Ishikawa (cell line): ENCODE results near the gene DUSP22.

Experiments
- CEBPB ChIP-seq: IDR thresholded peaks from 2 replicates; pipeline ENCODE4 v1.6.1; 2012
- CREB1 ChIP-seq: IDR thresholded peaks from 2 replicates; pipeline ENCODE4 v1.6.1; 2012; ENCODE audit warnings: low read depth
- EGR1 ChIP-seq: IDR thresholded peaks from 2 replicates; pipeline ENCODE4 v1.6.1; 2012
- EP300 ChIP-seq: IDR thresholded peaks from 2 replicates; pipeline ENCODE4 v1.6.1; 2012; ENCODE audit warnings: borderline replicate concordance
- FOXM1 ChIP-seq: IDR thresholded peaks from 2 replicates; pipeline ENCODE4 v1.6.1; 2012; ENCODE audit warnings: low read depth, borderline replicate concordance
- NFIC ChIP-seq: IDR thresholded peaks from 2 replicates; pipeline ENCODE4 v1.6.1; 2012
- RAD21 ChIP-seq: IDR thresholded peaks from 2 replicates; pipeline ENCODE4 v1.6.1; 2012; ENCODE audit warnings: low read depth
- TAF1 ChIP-seq: IDR thresholded peaks from 2 replicates; pipeline ENCODE4 v1.6.1; 2012; ENCODE audit warnings: low read depth, mild to moderate bottlenecking
- TCF12 ChIP-seq: IDR thresholded peaks from 2 replicates; pipeline ENCODE4 v1.6.1; 2012; ENCODE audit warnings: low read depth
- TEAD4 ChIP-seq: IDR thresholded peaks from 2 replicates; pipeline ENCODE4 v1.6.1; 2012
- YY1 ChIP-seq: IDR thresholded peaks from 2 replicates; pipeline ENCODE4 v1.6.1; 2012; ENCODE audit warnings: low read depth
- ZBTB7A ChIP-seq: IDR thresholded peaks from 2 replicates; pipeline ENCODE4 v1.6.1; 2012; ENCODE audit warnings: low read depth
- TF ChIP-seq, protein P1 (sequence below): IDR thresholded peaks from 2 replicates; pipeline ENCODE4 v1.6.1; 2012
- TF ChIP-seq, protein P2 (sequence below): IDR thresholded peaks from 2 replicates; pipeline ENCODE4 v1.6.1; 2012
- TF ChIP-seq, protein P3 (sequence below): IDR thresholded peaks from 2 replicates; pipeline ENCODE4 v1.6.1; 2012; ENCODE audit warnings: low read depth, mild to moderate bottlenecking

Gene DUSP22

DNA sequence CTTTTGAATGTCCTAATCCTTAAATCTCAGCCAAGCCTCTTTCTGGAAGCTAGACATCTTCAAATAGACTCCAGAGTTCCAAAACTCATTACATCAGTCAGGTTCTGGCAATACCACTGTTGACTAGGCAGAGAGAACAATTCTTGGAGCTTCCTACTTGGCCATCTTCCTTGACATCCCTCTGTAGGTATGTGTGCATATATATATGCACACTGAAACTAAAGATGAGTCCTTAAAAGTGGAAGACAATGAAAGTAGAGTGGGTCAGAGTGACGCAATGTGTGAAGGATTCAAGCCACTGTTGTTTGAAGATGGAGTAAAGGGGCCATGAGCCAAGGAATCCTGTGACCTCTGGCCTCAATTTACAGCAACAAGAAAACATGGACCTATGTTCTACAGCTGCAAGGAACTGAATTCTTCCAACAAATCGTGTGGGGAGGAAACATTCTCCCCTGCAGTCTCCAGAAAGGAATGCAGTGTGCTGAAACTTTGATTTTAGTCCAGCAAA lies 18.7 kb upstream of the DUSP22 start:
- TF ChIP-seq NFIC (no peak), ZBTB7A (no peak), CREB1 (no peak), EP300 (no peak), TEAD4 (no peak), TAF1 (no peak), RAD21 (no peak), FOXM1 (no peak), TCF12 (no peak), YY1 (no peak), EGR1 (no peak)
- TF ChIP-seq, protein P1, sequence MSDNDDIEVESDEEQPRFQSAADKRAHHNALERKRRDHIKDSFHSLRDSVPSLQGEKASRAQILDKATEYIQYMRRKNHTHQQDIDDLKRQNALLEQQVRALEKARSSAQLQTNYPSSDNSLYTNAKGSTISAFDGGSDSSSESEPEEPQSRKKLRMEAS: no peak
- TF ChIP-seq, protein P2, sequence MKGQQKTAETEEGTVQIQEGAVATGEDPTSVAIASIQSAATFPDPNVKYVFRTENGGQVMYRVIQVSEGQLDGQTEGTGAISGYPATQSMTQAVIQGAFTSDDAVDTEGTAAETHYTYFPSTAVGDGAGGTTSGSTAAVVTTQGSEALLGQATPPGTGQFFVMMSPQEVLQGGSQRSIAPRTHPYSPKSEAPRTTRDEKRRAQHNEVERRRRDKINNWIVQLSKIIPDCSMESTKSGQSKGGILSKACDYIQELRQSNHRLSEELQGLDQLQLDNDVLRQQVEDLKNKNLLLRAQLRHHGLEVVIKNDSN: no peak
- TF ChIP-seq, protein P3, sequence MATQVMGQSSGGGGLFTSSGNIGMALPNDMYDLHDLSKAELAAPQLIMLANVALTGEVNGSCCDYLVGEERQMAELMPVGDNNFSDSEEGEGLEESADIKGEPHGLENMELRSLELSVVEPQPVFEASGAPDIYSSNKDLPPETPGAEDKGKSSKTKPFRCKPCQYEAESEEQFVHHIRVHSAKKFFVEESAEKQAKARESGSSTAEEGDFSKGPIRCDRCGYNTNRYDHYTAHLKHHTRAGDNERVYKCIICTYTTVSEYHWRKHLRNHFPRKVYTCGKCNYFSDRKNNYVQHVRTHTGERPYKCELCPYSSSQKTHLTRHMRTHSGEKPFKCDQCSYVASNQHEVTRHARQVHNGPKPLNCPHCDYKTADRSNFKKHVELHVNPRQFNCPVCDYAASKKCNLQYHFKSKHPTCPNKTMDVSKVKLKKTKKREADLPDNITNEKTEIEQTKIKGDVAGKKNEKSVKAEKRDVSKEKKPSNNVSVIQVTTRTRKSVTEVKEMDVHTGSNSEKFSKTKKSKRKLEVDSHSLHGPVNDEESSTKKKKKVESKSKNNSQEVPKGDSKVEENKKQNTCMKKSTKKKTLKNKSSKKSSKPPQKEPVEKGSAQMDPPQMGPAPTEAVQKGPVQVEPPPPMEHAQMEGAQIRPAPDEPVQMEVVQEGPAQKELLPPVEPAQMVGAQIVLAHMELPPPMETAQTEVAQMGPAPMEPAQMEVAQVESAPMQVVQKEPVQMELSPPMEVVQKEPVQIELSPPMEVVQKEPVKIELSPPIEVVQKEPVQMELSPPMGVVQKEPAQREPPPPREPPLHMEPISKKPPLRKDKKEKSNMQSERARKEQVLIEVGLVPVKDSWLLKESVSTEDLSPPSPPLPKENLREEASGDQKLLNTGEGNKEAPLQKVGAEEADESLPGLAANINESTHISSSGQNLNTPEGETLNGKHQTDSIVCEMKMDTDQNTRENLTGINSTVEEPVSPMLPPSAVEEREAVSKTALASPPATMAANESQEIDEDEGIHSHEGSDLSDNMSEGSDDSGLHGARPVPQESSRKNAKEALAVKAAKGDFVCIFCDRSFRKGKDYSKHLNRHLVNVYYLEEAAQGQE: no peak

DNA sequence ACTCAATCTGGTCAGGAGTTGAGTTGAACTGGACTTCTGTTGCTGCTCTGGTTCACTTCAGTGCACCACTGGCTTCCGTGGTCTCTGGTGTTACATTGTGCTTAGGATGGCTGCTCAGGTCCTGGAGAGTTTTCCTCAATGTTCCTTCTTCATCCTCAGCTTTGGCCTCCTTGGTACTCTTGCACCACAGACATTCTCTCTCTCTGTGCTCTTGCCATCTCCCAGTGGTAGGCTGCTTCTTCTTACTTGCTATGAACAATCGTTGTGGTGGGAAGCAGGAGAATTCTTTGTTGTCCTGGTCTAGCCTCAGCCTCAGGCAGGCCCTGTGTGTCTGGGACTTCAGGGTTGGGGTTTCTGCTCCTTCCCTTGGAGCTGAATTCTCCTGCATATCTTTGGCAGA lies 14.5 kb upstream of the DUSP22 start:
- no peak for TF ChIP-seq FOXM1
- TF ChIP-seq, protein P3: no peak
- TF ChIP-seq CREB1: no peak
- TF ChIP-seq, protein P1: no peak
- TF ChIP-seq NFIC: no peak
- no peak for TF ChIP-seq RAD21

DNA sequence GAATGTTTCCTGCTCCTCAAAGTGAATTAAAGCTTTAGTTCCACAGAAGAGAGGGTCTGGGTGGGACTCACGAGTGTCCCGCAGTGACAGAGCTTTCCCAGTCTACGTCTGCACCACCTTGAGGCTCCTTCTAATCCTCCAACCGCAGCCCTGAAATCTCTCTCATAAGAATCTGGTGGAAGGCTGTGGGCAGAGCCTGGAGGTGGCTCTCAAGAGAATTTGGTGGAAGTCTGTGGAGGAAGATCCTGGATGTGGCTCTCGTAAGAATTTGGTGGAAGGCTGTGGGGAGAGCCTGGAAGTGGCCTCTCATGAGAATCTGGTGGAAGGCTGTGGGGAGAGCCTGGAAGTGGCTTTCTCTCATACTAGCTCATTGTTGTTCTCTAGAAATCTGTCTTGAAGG lies 13.8 kb upstream of the DUSP22 start:
- TF ChIP-seq EGR1 (no peak), NFIC (no peak), CREB1 (no peak), TCF12 (no peak), ZBTB7A (no peak), CEBPB (no peak), EP300 (no peak), YY1 (no peak), TAF1 (no peak), TEAD4 (no peak), RAD21 (no peak), FOXM1 (no peak)
- TF ChIP-seq, protein P1: no peak
- TF ChIP-seq, protein P3: no peak
- TF ChIP-seq, protein P2: no peak

DNA sequence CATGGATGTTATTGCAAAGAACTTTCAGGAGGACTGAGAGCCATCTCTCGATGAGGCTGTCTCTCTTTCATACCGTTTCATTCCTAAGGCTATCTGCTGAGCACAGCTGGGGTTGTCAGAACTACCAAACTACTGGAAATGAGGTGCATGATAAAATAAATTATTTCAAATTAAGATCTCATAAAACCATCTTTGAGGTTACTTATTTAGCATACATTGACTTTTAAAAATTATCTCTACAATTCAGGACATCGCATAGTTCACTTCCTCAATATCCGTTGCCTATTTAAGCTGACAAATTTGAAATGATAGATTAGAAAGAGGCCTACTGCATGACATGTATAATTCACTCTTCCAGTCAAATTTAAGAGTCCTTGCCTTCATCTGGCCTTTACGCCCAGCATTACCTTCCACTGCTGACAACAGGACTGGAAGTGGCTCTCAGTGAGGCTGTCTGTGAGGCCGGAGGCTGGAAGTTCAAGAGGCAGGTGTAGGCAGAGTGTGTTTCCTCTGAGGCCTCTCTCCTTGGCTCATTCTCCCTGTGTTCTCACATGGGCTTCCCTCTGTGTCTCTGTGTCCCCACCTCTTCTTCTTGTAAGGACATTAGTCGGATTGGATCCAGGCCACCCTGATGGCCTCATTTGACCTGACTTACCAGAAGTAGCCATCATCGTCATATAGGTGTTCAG lies 12.8 kb upstream of the DUSP22 start:
- TF ChIP-seq TEAD4: no peak
- no peak for TF ChIP-seq EGR1
- TF ChIP-seq TCF12: no peak
- no peak for TF ChIP-seq TAF1
- TF ChIP-seq, protein P2: no peak
- TF ChIP-seq RAD21: no peak
- no peak for TF ChIP-seq ZBTB7A
- no peak for TF ChIP-seq CREB1
- TF ChIP-seq EP300: no peak
- TF ChIP-seq, protein P1: no peak
- no peak for TF ChIP-seq CEBPB
- TF ChIP-seq NFIC: no peak
- TF ChIP-seq, protein P3: no peak
- TF ChIP-seq FOXM1: no peak
